GM18498 (cell line): ENCODE data around the gene RNF182.
"Not testable (repeated sequence)": the region's sequence is repeated elsewhere in the genome, so short reads cannot be mapped to it uniquely, and the experiment has no call there.

Experiments used
- ATAC-seq: cut with Tn5 transposase; IDR thresholded peaks from one replicate; pipeline ENCODE4 v1.9.1; 2021; ENCODE audit warnings: mild to moderate bottlenecking, moderate library complexity; ENCODE audit not compliant: unreplicated experiment

The RNF182 gene

GRCh38 chr6:13952101-13952500, 27.3 kb downstream of the RNF182 start:
- ATAC-seq: no peak

GRCh38 chr6:13953061-13953705, 28.4 kb downstream of the RNF182 start:
- no peak for ATAC-seq

- ATAC-seq: no peak
Measured at GRCh38 chr6:13965582-13966127, 40.9 kb downstream of the RNF182 start.

GRCh38 chr6:13971303-13971702, 46.6 kb downstream of the RNF182 start:
- no peak for ATAC-seq

- ATAC-seq: not testable (repeated sequence)
Measured at GRCh38 chr6:13972602-13973001, 47.9 kb downstream of the RNF182 start.

- not testable (repeated sequence) for ATAC-seq
Measured at GRCh38 chr6:13973422-13973821, 48.7 kb downstream of the RNF182 start.

- ATAC-seq: no peak
Measured at GRCh38 chr6:13978102-13978640, 53.4 kb downstream of the RNF182 start.

- ATAC-seq: no peak
Measured at GRCh38 chr6:13978787-13979186, 54.0 kb downstream of the RNF182 start.

- ATAC-seq: no peak
Measured at GRCh38 chr6:13979284-13980171, 54.8 kb downstream of the RNF182 start.

- ATAC-seq: no peak
Measured at GRCh38 chr6:13980534-13980933, 55.8 kb downstream of the RNF182 start.

GRCh38 chr6:13985663-13986325, 61.0 kb downstream of the RNF182 start:
- no peak for ATAC-seq

- ATAC-seq: no peak
Measured at GRCh38 chr6:13986700-13987399, 62.1 kb downstream of the RNF182 start.

GRCh38 chr6:13987400-13987865, 62.7 kb downstream of the RNF182 start:
- no peak for ATAC-seq

- no peak for ATAC-seq
Measured at GRCh38 chr6:13988049-13988738, 63.4 kb downstream of the RNF182 start.

GRCh38 chr6:13988908-13989307, 64.2 kb downstream of the RNF182 start:
- no peak for ATAC-seq

- ATAC-seq: no peak
Measured at GRCh38 chr6:13989496-13990144, 64.9 kb downstream of the RNF182 start.

GRCh38 chr6:13990796-13991195, 66.0 kb downstream of the RNF182 start:
- no peak for ATAC-seq

GRCh38 chr6:13991393-13991792, 66.6 kb downstream of the RNF182 start:
- no peak for ATAC-seq

GRCh38 chr6:13992417-13993055, 67.8 kb downstream of the RNF182 start:
- ATAC-seq: no peak
